ENCODE measurements around the gene COMTD1.

GRCh38 chr10:75226095-75226494 is 9.7 kb downstream of the COMTD1 start:
- TF ChIP-seq CTCF (IDR thresholded peaks at IDR 0.05) (no peak), POLR2A (IDR thresholded peaks at IDR 0.05) (no peak)

Measured in lower leg skin (tissue), 3 donors.